Endothelial cell of umbilical vein (primary cell): ENCODE measurements around the gene NEK2.

Source experiments
- EZH2 ChIP-seq: IDR thresholded peaks from 2 replicates; pipeline ENCODE4 v1.6.1; 2012; ENCODE audit warnings: borderline replicate concordance, low read depth, mild to moderate bottlenecking, moderate library complexity, low read length, inconsistent platforms; ENCODE audit not compliant: severe bottlenecking
- MYC ChIP-seq: IDR thresholded peaks from one replicate; pipeline ENCODE4 v1.6.1; 2011; ENCODE audit warnings: mild to moderate bottlenecking, low read depth, low read length
- POLR2A ChIP-seq: IDR thresholded peaks from 2 replicates; pipeline ENCODE4 v1.6.1; 2012; ENCODE audit warnings: low read depth, mild to moderate bottlenecking, control low read depth, low read length
- TF ChIP-seq, protein P1 (sequence below), 2 donors: IDR thresholded peaks; 1 replicate in 1 of 2; 2 replicates in 1 of 2; pipeline ENCODE4 v1.5.1; 2011; ENCODE audit warnings: low read length in 2 of 2, mild to moderate bottlenecking in 2 of 2, moderate library complexity in 2 of 2, control low read depth in 1 of 2, inconsistent platforms in 1 of 2, low read depth in 1 of 2; ENCODE audit not compliant: insufficient read depth in 1 of 2; ENCODE audit errors: extremely low read depth in 1 of 2

DNA sequence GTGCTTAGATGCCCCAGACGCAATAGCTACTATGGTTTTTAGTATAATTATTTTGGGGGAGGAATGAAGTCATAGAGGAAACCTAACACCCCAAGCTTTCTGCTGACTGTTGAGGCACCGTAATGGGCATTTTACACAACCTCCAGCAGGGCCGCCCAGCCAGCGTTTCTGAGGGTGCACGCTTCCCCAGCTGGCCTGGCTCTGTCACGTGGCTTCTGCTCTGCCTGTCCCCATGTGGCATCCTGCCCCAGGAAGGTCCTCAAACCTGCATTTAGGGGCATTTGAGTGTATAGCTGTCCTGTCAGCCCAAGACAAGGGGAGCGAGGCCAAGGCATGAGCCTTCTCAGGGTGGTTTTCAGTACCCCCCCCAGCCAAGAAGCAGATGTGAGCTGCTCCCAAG, 10.4 kb upstream of the NEK2 start:
- TF ChIP-seq POLR2A (no peak), EZH2 (no peak), MYC (no peak)
- TF ChIP-seq, protein P1, sequence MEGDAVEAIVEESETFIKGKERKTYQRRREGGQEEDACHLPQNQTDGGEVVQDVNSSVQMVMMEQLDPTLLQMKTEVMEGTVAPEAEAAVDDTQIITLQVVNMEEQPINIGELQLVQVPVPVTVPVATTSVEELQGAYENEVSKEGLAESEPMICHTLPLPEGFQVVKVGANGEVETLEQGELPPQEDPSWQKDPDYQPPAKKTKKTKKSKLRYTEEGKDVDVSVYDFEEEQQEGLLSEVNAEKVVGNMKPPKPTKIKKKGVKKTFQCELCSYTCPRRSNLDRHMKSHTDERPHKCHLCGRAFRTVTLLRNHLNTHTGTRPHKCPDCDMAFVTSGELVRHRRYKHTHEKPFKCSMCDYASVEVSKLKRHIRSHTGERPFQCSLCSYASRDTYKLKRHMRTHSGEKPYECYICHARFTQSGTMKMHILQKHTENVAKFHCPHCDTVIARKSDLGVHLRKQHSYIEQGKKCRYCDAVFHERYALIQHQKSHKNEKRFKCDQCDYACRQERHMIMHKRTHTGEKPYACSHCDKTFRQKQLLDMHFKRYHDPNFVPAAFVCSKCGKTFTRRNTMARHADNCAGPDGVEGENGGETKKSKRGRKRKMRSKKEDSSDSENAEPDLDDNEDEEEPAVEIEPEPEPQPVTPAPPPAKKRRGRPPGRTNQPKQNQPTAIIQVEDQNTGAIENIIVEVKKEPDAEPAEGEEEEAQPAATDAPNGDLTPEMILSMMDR (IDR thresholded peaks at IDR 0.05; ENCODE audit: extremely low read depth in 1 of 2, insufficient read depth in 1 of 2, low read depth in 1 of 2, low read length in 2 of 2) = no peak
